Measurements from ENCODE around the gene BIRC2.

Gene BIRC2

DNA sequence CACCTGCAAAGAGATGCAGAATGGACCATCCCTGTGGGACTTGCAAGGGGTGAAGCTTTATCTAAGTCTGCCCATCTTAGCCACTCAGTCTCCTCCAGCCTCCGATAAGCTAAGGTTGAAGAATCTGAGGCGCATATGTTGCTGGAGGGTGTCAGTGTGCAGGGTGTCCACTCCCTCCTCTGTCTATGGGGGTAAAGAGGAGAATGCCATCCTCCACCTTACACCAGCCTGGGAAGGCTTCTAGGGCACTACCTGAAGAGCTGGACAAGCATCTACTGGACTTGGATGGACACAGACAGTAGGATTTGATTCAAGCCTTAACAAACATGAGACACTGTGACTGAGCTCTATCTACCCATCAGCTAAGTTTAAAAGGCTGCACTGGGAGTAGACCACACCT is 59.1 kb downstream of the BIRC2 start:
- no peak for DNase-seq (ENCODE audit: low spot score)
- TF ChIP-seq, protein P1, sequence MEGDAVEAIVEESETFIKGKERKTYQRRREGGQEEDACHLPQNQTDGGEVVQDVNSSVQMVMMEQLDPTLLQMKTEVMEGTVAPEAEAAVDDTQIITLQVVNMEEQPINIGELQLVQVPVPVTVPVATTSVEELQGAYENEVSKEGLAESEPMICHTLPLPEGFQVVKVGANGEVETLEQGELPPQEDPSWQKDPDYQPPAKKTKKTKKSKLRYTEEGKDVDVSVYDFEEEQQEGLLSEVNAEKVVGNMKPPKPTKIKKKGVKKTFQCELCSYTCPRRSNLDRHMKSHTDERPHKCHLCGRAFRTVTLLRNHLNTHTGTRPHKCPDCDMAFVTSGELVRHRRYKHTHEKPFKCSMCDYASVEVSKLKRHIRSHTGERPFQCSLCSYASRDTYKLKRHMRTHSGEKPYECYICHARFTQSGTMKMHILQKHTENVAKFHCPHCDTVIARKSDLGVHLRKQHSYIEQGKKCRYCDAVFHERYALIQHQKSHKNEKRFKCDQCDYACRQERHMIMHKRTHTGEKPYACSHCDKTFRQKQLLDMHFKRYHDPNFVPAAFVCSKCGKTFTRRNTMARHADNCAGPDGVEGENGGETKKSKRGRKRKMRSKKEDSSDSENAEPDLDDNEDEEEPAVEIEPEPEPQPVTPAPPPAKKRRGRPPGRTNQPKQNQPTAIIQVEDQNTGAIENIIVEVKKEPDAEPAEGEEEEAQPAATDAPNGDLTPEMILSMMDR (IDR thresholded peaks at IDR 0.05; ENCODE audit: extremely low read depth, missing control alignments): no peak

GRCh38 chr11:102407901-102408300 is 60.9 kb downstream of the BIRC2 start:
- TF ChIP-seq, protein P1 (IDR thresholded peaks at IDR 0.05; ENCODE audit: extremely low read depth, missing control alignments): no peak
- no peak for DNase-seq (ENCODE audit: low spot score)

GRCh38 chr11:102408339-102408738 is 61.3 kb downstream of the BIRC2 start:
- DNase-seq (ENCODE audit: low spot score): no peak
- TF ChIP-seq, protein P1 (IDR thresholded peaks at IDR 0.05; ENCODE audit: extremely low read depth, missing control alignments): no peak

DNA sequence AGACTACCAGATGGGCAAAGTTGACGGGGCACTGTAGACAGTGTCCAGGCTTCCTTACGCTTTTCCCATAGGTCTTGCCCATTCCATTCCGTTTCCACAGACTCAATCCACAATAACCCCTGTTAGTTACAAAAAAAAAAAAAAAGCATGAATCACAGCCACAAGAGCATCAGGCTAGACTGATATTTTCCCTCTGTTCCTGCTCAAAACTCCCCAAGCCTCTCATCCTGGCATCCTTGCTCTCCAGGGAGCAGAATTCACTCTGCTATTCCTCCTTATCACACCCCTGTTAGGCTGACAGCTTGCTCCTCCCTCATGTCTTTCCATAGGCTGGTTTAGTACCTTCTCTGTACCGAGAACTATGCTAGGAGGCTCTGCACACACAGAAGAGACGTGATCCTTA is 63.4 kb downstream of the BIRC2 start:
- no peak for DNase-seq (ENCODE audit: low spot score)
- TF ChIP-seq, protein P1 (IDR thresholded peaks at IDR 0.05; ENCODE audit: extremely low read depth, missing control alignments): no peak

GRCh38 chr11:102411142-102411541 is 64.1 kb downstream of the BIRC2 start:
- TF ChIP-seq, protein P1 (IDR thresholded peaks at IDR 0.05; ENCODE audit: extremely low read depth, missing control alignments): no peak
- DNase-seq (ENCODE audit: low spot score): no peak

DNA sequence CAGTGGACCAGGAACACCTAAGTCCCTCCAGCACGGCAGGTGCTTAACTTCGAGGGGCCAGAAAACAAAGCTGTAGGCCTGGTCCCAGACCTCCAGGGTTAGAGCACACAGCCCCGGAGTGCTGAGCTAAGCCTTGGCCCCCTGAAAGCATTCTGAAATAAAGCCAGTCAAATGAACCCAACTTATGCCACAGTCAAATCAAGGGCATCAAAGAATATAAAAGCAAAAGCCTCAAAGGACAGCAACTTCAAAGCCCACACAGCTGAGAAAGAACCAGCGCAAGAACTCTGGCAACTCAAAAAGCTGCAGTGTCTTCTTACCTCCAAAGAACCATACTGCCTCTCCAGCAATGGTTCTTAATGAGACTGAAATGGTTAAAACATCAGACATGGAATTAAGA is 66.5 kb downstream of the BIRC2 start:
- DNase-seq (ENCODE audit: low spot score): no peak
- TF ChIP-seq, protein P1 (IDR thresholded peaks at IDR 0.05; ENCODE audit: extremely low read depth, missing control alignments): no peak

GRCh38 chr11:102414559-102414958 is 67.5 kb downstream of the BIRC2 start:
- TF ChIP-seq, protein P1 (IDR thresholded peaks at IDR 0.05; ENCODE audit: extremely low read depth, missing control alignments): no peak
- DNase-seq (ENCODE audit: low spot score): no peak

All from GM20000 (cell line).